SK-N-MC (cell line): ENCODE measurements around the gene CCNA2.

Experiments
- EZH2 ChIP-seq: fragments of 200-600 bp; sonication (generic); IDR thresholded peaks from one replicate; pipeline ENCODE4 v1.6.1; 2017; ENCODE audit warnings: antibody characterized with exemption
- POLR2AphosphoS5 ChIP-seq: IDR thresholded peaks from 2 replicates; pipeline ENCODE4 v1.6.1; 2012; ENCODE audit warnings: mild to moderate bottlenecking, low read depth, low read length, borderline replicate concordance

- TF ChIP-seq EZH2 (no peak), POLR2AphosphoS5 (no peak)
These were observed 33.5 kb downstream of the CCNA2 start for GRCh38 chr4:121789960-121790829.
